ENCODE measurements around the gene SPDYC. TPM values are rescaled to one million over a fixed set of nuclear protein-coding genes. Genes with fewer than 3 reads are reported as not detected.
A peak's percentile ranks its signal among the peaks of the same experiment; 100 is the strongest.

SPDYC gene
- total and polyA plus RNA-seq, 7 donors, result not detected

DNA sequence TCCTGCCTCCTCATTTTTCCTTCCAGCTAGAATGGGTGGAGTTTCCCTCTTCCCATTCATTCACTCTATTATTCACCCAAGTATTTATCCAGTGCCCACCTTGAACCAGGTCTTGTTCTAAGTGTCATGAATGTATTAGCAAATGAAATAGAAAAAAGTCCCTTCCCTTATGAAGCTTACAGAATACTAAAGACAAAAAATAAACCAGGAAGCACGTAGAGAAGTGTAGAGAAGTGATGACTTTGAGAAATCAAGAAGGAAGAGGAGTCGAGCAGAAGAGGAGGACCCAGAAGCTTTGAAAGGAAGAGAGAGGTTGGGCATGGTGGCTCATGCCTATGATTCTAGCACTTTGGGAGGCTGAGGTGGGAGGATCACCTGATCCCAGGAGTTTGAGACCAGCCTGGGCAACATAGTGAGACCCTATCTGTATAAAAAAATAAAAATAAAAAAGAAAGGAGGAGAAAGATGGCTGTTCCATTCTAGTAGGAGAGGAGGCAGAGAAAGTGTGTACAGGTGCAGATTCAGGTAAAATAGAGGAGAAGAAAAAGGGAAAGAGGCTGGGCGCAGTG lies 18.6 kb upstream of the SPDYC start:
- no peak for DNase-seq
- Histone ChIP-seq H3K4me3 (no peak overlapping the region), H3K36me3 (no peaks in the 10 kb centered on the region), H3K27ac (peak overlapping the region in 3 of 4 donors; percentile 7 to 65 (median 28)), H3K27me3 (peaks cover 0 to 4% (median 0%) of the 10 kb centered on the region in 3 donors), H3K4me1 (peaks cover 0 to 13% (median 4%) of the 10 kb centered on the region in 4 donors), H3K9me3 (no peaks in the 10 kb centered on the region)
- intact Hi-C loops (cut with DNase I), result no loop called here
- no peak for TF ChIP-seq POLR2A (IDR thresholded peaks at IDR 0.05)
- 64 to 75% methylated on average over 3 of the region's 3 CpGs for WGBS, 2 donors

DNA sequence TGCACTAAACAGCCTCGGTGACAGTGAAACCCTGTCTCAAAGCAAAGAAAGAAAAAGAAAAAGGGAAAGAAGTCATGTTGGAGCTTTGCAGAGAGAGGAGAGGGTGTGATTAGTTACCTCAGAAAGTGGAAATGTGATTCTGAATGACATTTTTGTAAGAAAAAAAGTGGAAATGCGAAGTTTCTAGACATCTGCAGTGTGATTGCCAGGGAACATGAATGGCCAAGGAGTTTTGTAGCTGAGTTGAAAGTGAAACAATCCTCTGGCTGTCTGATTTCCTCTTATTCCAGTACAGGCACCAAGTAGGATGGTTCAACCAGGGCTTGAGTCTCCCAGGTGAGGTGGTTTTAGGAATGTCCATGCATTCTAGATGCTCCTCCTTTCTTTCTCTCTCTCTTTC lies 17.9 kb upstream of the SPDYC start:
- whole genome bisulfite sequencing, 2 donors, result 63 to 68% methylated on average over 2 of the region's 2 CpGs
- no peak for DNase-seq
- H3K36me3 ChIP-seq, result no peaks in the 10 kb centered on the region
- intact Hi-C loops (cut with DNase I), result no loop called here
- H3K27ac ChIP-seq, result peak overlapping the region in 1 of 4 donors; percentile 27
- H3K27me3 ChIP-seq, result no peaks in the 10 kb centered on the region
- TF ChIP-seq POLR2AphosphoS5 (IDR thresholded peaks at IDR 0.05) (no peak), EP300 (IDR thresholded peaks at IDR 0.05) (no peak), POLR2A (IDR thresholded peaks at IDR 0.05) (no peak)
- TF ChIP-seq, protein P1, sequence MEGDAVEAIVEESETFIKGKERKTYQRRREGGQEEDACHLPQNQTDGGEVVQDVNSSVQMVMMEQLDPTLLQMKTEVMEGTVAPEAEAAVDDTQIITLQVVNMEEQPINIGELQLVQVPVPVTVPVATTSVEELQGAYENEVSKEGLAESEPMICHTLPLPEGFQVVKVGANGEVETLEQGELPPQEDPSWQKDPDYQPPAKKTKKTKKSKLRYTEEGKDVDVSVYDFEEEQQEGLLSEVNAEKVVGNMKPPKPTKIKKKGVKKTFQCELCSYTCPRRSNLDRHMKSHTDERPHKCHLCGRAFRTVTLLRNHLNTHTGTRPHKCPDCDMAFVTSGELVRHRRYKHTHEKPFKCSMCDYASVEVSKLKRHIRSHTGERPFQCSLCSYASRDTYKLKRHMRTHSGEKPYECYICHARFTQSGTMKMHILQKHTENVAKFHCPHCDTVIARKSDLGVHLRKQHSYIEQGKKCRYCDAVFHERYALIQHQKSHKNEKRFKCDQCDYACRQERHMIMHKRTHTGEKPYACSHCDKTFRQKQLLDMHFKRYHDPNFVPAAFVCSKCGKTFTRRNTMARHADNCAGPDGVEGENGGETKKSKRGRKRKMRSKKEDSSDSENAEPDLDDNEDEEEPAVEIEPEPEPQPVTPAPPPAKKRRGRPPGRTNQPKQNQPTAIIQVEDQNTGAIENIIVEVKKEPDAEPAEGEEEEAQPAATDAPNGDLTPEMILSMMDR (IDR thresholded peaks at IDR 0.05), result no peak
- no peak overlapping the region for H3K4me3 ChIP-seq
- no peaks in the 10 kb centered on the region for H3K9me3 ChIP-seq
- H3K4me1 ChIP-seq, result peaks cover 0 to 13% (median 4%) of the 10 kb centered on the region in 4 donors

DNA sequence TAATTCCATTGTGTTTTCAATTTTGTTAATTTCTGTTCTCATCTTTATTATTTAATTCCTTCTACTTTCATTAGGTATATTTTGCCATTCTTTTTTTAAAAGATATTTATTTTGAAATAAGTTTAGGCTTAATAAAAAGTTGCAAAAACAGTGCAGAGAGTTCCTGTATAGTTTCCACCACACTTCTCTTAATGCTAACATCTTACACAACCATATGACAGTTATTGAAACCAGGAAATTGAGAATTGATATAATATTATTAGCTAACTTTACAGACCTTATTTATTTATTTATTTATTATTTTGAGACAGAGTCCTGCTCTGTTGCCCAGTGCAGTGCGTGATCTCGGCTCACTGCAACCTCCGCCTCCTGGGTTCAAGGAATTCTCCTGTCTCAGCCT lies 13.8 kb upstream of the SPDYC start:
- TF ChIP-seq, protein P1 (IDR thresholded peaks at IDR 0.05), result no peak
- TF ChIP-seq POLR2AphosphoS5 (IDR thresholded peaks at IDR 0.05), result no peak
- TF ChIP-seq EP300 (IDR thresholded peaks at IDR 0.05), result no peak
- TF ChIP-seq POLR2A (IDR thresholded peaks at IDR 0.05), result no peak
- no peaks in the 10 kb centered on the region for H3K4me1 ChIP-seq
- WGBS, 2 donors, result 93 to 95% methylated on average over 3 of the region's 3 CpGs
- no peak overlapping the region for H3K27ac ChIP-seq
- DNase-seq, result no peak
- no peak overlapping the region for H3K4me3 ChIP-seq
- no peaks in the 10 kb centered on the region for H3K36me3 ChIP-seq
- no peaks in the 10 kb centered on the region for H3K27me3 ChIP-seq
- H3K9me3 ChIP-seq, result no peaks in the 10 kb centered on the region
- intact Hi-C loops (cut with DNase I), result no loop called here

DNA sequence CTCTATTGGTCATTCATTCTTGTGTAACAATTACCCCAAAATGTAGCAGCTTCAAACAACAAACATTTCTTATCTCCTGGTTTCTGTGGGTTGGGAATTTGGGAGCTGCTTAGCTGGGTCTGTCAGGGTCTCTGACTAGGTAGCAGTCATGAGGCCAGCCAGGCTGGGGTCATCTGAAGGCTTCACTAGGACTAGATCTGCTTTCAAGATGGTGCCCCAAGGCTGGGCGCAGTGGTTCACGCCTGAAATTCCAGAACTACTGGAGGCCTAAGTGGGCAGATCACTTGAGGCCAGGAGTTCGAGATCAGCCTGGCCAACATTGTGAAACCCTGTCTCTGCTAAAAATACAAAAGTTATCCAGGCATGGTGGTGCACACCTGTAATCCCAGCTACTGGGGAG lies 13.1 kb upstream of the SPDYC start:
- intact Hi-C loops (cut with DNase I), result no loop called here
- H3K9me3 ChIP-seq, result no peaks in the 10 kb centered on the region
- no peaks in the 10 kb centered on the region for H3K27me3 ChIP-seq
- no peak overlapping the region for H3K4me3 ChIP-seq
- DNase-seq, result no peak
- no peaks in the 10 kb centered on the region for H3K36me3 ChIP-seq
- TF ChIP-seq, protein P1 (IDR thresholded peaks at IDR 0.05), result no peak
- TF ChIP-seq EP300 (IDR thresholded peaks at IDR 0.05) (no peak), POLR2AphosphoS5 (IDR thresholded peaks at IDR 0.05) (no peak), POLR2A (IDR thresholded peaks at IDR 0.05) (no peak)
- no peak overlapping the region for H3K27ac ChIP-seq
- WGBS, 2 donors, result 93% methylated on average over 3 of the region's 3 CpGs
- H3K4me1 ChIP-seq, result no peaks in the 10 kb centered on the region

DNA sequence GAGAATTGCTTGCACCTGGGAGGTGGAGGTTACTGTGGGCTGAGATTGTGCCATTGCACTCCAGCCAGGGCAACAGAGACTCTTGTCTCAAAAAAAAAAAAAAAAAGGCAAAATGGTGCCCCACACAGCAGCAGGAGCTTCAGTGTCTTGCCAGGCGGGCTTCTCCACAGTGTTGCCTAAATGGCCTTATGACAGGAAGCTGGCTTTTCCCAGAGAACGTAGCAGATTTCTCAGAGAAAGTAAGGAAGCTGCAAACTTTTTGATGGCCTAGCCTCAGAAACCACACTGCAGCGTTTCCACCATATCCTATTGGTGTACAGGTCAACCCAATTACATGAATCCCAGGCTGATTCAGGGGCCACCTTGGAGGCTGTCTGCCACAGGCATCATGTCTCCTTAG lies 12.7 kb upstream of the SPDYC start:
- H3K9me3 ChIP-seq, result no peaks in the 10 kb centered on the region
- no peak for TF ChIP-seq POLR2A (IDR thresholded peaks at IDR 0.05)
- intact Hi-C loops (cut with DNase I), result no loop called here
- no peaks in the 10 kb centered on the region for H3K27me3 ChIP-seq
- H3K36me3 ChIP-seq, result no peaks in the 10 kb centered on the region
- no peaks in the 10 kb centered on the region for H3K4me1 ChIP-seq
- no peak overlapping the region for H3K4me3 ChIP-seq
- DNase-seq, result no peak
- H3K27ac ChIP-seq, result no peak overlapping the region
- WGBS, 2 donors, result 74 to 87% methylated on average over 3 of the region's 3 CpGs

DNA sequence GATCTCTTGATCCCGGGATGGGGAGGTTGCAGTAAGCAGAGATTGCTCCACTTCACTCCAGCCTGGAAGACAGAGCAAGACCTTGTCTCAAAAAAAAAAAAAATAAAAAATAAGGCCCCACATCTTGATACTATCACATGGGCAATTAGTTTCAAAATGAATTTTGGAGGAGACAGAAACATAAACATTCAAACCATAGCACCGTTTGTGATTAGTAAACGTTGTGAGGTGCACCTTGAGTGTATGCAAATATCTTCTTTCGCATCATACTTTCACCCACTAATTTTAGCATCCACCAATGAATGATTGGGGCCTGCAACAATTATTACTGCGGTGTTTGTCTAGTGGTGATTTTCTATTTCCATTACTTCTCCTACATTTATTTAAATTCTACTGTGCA lies 11.0 kb upstream of the SPDYC start:
- 68 to 71% methylated on average over 5 of the region's 5 CpGs for WGBS, 2 donors
- H3K27me3 ChIP-seq, result no peaks in the 10 kb centered on the region
- no peak for DNase-seq
- no peaks in the 10 kb centered on the region for H3K36me3 ChIP-seq
- intact Hi-C loops (cut with DNase I), result no loop called here
- TF ChIP-seq EP300 (IDR thresholded peaks at IDR 0.05), result no peak
- TF ChIP-seq POLR2AphosphoS5 (IDR thresholded peaks at IDR 0.05), result no peak
- TF ChIP-seq, protein P1 (IDR thresholded peaks at IDR 0.05), result no peak
- no peak for TF ChIP-seq POLR2A (IDR thresholded peaks at IDR 0.05)
- no peak overlapping the region for H3K27ac ChIP-seq
- H3K9me3 ChIP-seq, result no peaks in the 10 kb centered on the region
- H3K4me3 ChIP-seq, result no peak overlapping the region
- no peaks in the 10 kb centered on the region for H3K4me1 ChIP-seq
